Raji (cell line): ENCODE measurements around the gene SNRPA1.

Experiments used
- POLR2A ChIP-seq: IDR thresholded peaks from 2 replicates; pipeline ENCODE4 v1.6.1; 2011; ENCODE audit warnings: low read depth, low read length, control low read depth; ENCODE audit not compliant: insufficient read depth

SNRPA1 gene

GRCh38 chr15:101309436-101310160 is 14.6 kb upstream of the SNRPA1 start:
- no peak for TF ChIP-seq POLR2A

- TF ChIP-seq POLR2A, result no peak
These were observed 13.8 kb upstream of the SNRPA1 start for GRCh38 chr15:101308604-101309435.

- TF ChIP-seq POLR2A, result no peak
These were observed 13.0 kb upstream of the SNRPA1 start for GRCh38 chr15:101307897-101308603.

GRCh38 chr15:101307048-101307896 is 12.2 kb upstream of the SNRPA1 start:
- TF ChIP-seq POLR2A, result no peak

GRCh38 chr15:101306341-101307047 is 11.4 kb upstream of the SNRPA1 start:
- TF ChIP-seq POLR2A, result no peak

- TF ChIP-seq POLR2A, result no peak
These were observed 10.8 kb upstream of the SNRPA1 start for GRCh38 chr15:101305820-101306255.

GRCh38 chr15:101303408-101303807 is 8.4 kb upstream of the SNRPA1 start:
- no peak for TF ChIP-seq POLR2A

- TF ChIP-seq POLR2A, result no peak
These were observed 1.7 kb upstream of the SNRPA1 start for GRCh38 chr15:101296418-101297405.

GRCh38 chr15:101295607-101296161 is 636 bp upstream of the SNRPA1 start:
- TF ChIP-seq POLR2A, result no peak

GRCh38 chr15:101293122-101293521 is 1.9 kb downstream of the SNRPA1 start:
- no peak for TF ChIP-seq POLR2A

GRCh38 chr15:101288905-101289513 is 6.0 kb downstream of the SNRPA1 start:
- TF ChIP-seq POLR2A, result no peak

GRCh38 chr15:101286471-101287114 is 8.5 kb downstream of the SNRPA1 start:
- no peak for TF ChIP-seq POLR2A
